GM12878 (cell line): ENCODE data around the gene WDR72. TPM values are rescaled to one million over a fixed set of nuclear protein-coding genes. Genes with fewer than 3 reads are reported as not detected.

Source experiments
- ATAC-seq: fragments of 200-7000 bp; cut with Tn5 transposase; 3 replicates; pipeline ENCODE4 v1.9.1; 2020; ENCODE audit warnings: mild to moderate bottlenecking, moderate library complexity
- BruUV-seq: library from RNA; stranded (reverse); fragments of 400-500 nt; replicated peaks from 2 replicates; lab custom pipeline; 2021; lab: Mats Ljungman, UMichigan
- CTCF ChIA-PET: fragments of 300-600 bp; sonication (Branson Sonifier 250); formaldehyde crosslinking; extraction: SDS; loops from one replicate; lab custom pipeline; 2021; ENCODE audit warnings: inconsistent platforms; lab: Yijun Ruan, JAX
- POLR2A ChIA-PET: fragments of 350-600 bp; formaldehyde crosslinking; extraction: SDS; loops from one replicate; lab custom pipeline; 2021; ENCODE audit warnings: inconsistent platforms; lab: Charles Lee
- RAD21 ChIA-PET: fragments of 300-600 bp; sonication (Branson Sonifier 250); formaldehyde crosslinking; loops from one replicate; lab custom pipeline; 2023; ENCODE audit warnings: antibody characterized with exemption; ENCODE audit not compliant: unreplicated experiment; lab: Charles Lee
- SMC1A ChIA-PET: fragments of 300-600 bp; sonication (Branson Sonifier 250); formaldehyde crosslinking; loops from one replicate; lab custom pipeline; 2023; ENCODE audit not compliant: unreplicated experiment, uncharacterized antibody; lab: Charles Lee
- DNase-seq: peaks from one replicate; pipeline ENCODE4 v3.0.0-alpha.2; 2011; ENCODE audit warnings: low read depth, low spot score
- FAIRE-seq: peaks from 3 replicates; lab custom pipeline; 2011; peaks lifted over from hg19 to GRCh38; lab: Jason Lieb, UNC
- H2AFZ ChIP-seq: 2 replicates; pipeline ENCODE4 v1.6.0; 2011; ENCODE audit warnings: low read depth, low read length, control low read depth; ENCODE audit not compliant: control insufficient read depth
- H3K27ac ChIP-seq: 2 replicates; pipeline ENCODE4 v1.5.1; 2011; ENCODE audit warnings: control low read depth; ENCODE audit not compliant: control insufficient read depth, insufficient read depth
- H3K27me3 ChIP-seq, 2 experiments: replicated peaks in 1 of 2; 2 replicates each; pipeline versions ENCODE4 v1.6.0 to v1.6.1; 2011; ENCODE audit warnings: low read length in 1 of 2; ENCODE audit not compliant: control insufficient read depth in 2 of 2, insufficient read depth in 2 of 2
- H3K36me3 ChIP-seq, 2 experiments: 2 replicates each; pipeline ENCODE4 v1.5.1; 2011; ENCODE audit warnings: low read length in 1 of 2; ENCODE audit not compliant: control insufficient read depth in 2 of 2, insufficient read depth in 2 of 2
- H3K4me1 ChIP-seq: 2 replicates; pipeline ENCODE4 v1.6.1; 2011; ENCODE audit warnings: mild to moderate bottlenecking, low read length, moderate library complexity, mixed read lengths; ENCODE audit not compliant: control insufficient read depth, insufficient read depth
- H3K4me2 ChIP-seq: 2 replicates; pipeline ENCODE4 v1.6.0; 2011; ENCODE audit warnings: control low read depth; ENCODE audit not compliant: control insufficient read depth, insufficient read depth
- H3K4me3 ChIP-seq: fragments of 200-600 bp; sonication (generic); 2 replicates; pipeline ENCODE4 v1.5.1; 2016
- H3K79me2 ChIP-seq: 2 replicates; pipeline ENCODE4 v1.6.0; 2011; ENCODE audit warnings: low read length; ENCODE audit not compliant: control insufficient read depth, insufficient read depth
- H3K9ac ChIP-seq: 2 replicates; pipeline ENCODE4 v1.8.0; 2011; ENCODE audit warnings: low read length, control low read depth, mixed read lengths; ENCODE audit not compliant: control insufficient read depth, insufficient read depth
- H3K9me3 ChIP-seq: replicated peaks from 3 replicates; pipeline ENCODE4 v1.5.1; 2011; ENCODE audit warnings: mild to moderate bottlenecking, low read length; ENCODE audit not compliant: control insufficient read depth, insufficient read depth
- H4K20me1 ChIP-seq: 2 replicates; pipeline ENCODE4 v1.6.0; 2011; ENCODE audit not compliant: control insufficient read depth, insufficient read depth
- CREM ChIP-seq: IDR thresholded peaks from 2 replicates; pipeline ENCODE4 v1.6.1; 2014; ENCODE audit warnings: antibody characterized with exemption, low read depth
- FOXK2 ChIP-seq: fragments of 450-650 bp; IDR thresholded peaks from 2 replicates; pipeline ENCODE4 v1.6.1; 2017; ENCODE audit warnings: mild to moderate bottlenecking, moderate library complexity
- IKZF2 ChIP-seq, 2 experiments: fragments of 450-650 bp; IDR thresholded peaks; 2 replicates each; pipeline ENCODE4 v1.6.1; 2017; ENCODE audit warnings: mild to moderate bottlenecking in 2 of 2, moderate library complexity in 2 of 2
- NBN ChIP-seq: fragments of 450-650 bp; IDR thresholded peaks from 2 replicates; pipeline ENCODE4 v1.6.1; 2016
- RBBP5 ChIP-seq: fragments of 200-600 bp; sonication (generic); conservative IDR thresholded peaks from 2 replicates; pipeline ENCODE4 v1.6.1; 2016
- RFX5 ChIP-seq: IDR thresholded peaks from 2 replicates; pipeline ENCODE4 v1.6.1; 2011; ENCODE audit warnings: low read depth, low read length, improper control_type of control experiment
- RUNX3 ChIP-seq: IDR thresholded peaks from 2 replicates; pipeline ENCODE4 v1.6.1; 2012; ENCODE audit warnings: low read length, inconsistent platforms
- SREBF2 ChIP-seq: IDR thresholded peaks from 2 replicates; pipeline ENCODE4 v1.6.1; 2012; ENCODE audit warnings: mild to moderate bottlenecking, low read length
- TCF12 ChIP-seq: IDR thresholded peaks from 2 replicates; pipeline ENCODE4 v1.6.1; 2011; ENCODE audit warnings: low read depth, mild to moderate bottlenecking, low read length
- TCF3 ChIP-seq: IDR thresholded peaks from 2 replicates; pipeline ENCODE4 v1.6.1; 2012; ENCODE audit warnings: low read depth, mild to moderate bottlenecking, low read length, borderline replicate concordance; ENCODE audit not compliant: insufficient read depth
- WRNIP1 ChIP-seq: IDR thresholded peaks from 2 replicates; pipeline ENCODE4 v1.6.1; 2011; ENCODE audit warnings: low read depth, low read length, improper control_type of control experiment, borderline replicate concordance
- YBX1 ChIP-seq: fragments of 450-650 bp; IDR thresholded peaks from 2 replicates; pipeline ENCODE4 v1.6.1; 2016; ENCODE audit warnings: antibody characterized with exemption
- YY1 ChIP-seq: IDR thresholded peaks from 2 replicates; pipeline ENCODE4 v1.6.1; 2011; ENCODE audit warnings: low read depth, mild to moderate bottlenecking, low read length
- ZNF207 ChIP-seq: fragments of 450-650 bp; IDR thresholded peaks from 2 replicates; pipeline ENCODE4 v1.6.1; 2014; ENCODE audit warnings: antibody characterized with exemption, mild to moderate bottlenecking, borderline replicate concordance
- ZNF384 ChIP-seq: IDR thresholded peaks from 2 replicates; pipeline ENCODE4 v1.6.1; 2012; ENCODE audit warnings: low read depth, mild to moderate bottlenecking, low read length, improper control_type of control experiment, borderline replicate concordance
- WGBS: methylation state at CpG from one replicate; pipeline ENCODE4 v1.1.6; 2016; ENCODE audit warnings: low lambda C conversion rate; ENCODE audit not compliant: insufficient replicate concordance, insufficient coverage; ENCODE audit errors: missing lambda C conversion rate; 5-methylcytosine and 5-hydroxymethylcytosine counted together
- in situ Hi-C: fragments of 300-500 bp; cut with MboI; formaldehyde crosslinking; loops from 9 replicates; pipeline ENCODE4 v1.14.3; 2018; ENCODE audit warnings: mixed read lengths
- intact Hi-C: fragments of 100-400 bp; cut with micrococcal nuclease; formaldehyde crosslinking; loops from one replicate; pipeline ENCODE4 v1.14.2; 2022; ENCODE audit not compliant: unreplicated experiment
- polyA plus RNA-seq, 11 experiments: library from polyadenylated mRNA; depleted of rRNA in 4 of 11; unstranded in 6 of 11; stranded (reverse) in 5 of 11; fragments of >200 nt; fragmentation: Nextera tagmentation in 4 of 11; fragmentation: Illumina TruSeq in 1 of 11; extraction: Ambion mirVana in 4 of 11; extraction: Trizol in 1 of 11; gene quantifications; 1 replicate in 1 of 11; 2 replicates in 10 of 11; pipeline versions ENCODE4 v1.2.1 to v1.2.3, GENCODE V29; 2011 to 2016; ENCODE audit warnings: inconsistent platforms in 2 of 11, missing spikeins in 2 of 11, low read depth in 1 of 11
- total RNA-seq, 4 experiments: library from RNA; depleted of rRNA in 3 of 4; stranded (reverse); fragments of >200 nt in 3 of 4; fragmentation: Illumina TruSeq in 1 of 4; extraction: Trizol in 1 of 4; gene quantifications; 2 replicates each; pipeline versions ENCODE4 v1.2.1 to v1.2.3, GENCODE V29; 2013 to 2021
- TF ChIP-seq, protein P1 (sequence below): fragments of 450-650 bp; IDR thresholded peaks from 2 replicates; pipeline ENCODE4 v1.6.1; 2014; ENCODE audit warnings: mild to moderate bottlenecking

WDR72 gene
- total and polyA plus RNA-seq, 10 of the 15 experiments (the other 5 are each of a cell fraction or from before 2014, with no cell fraction given): 0.03 TPM; not detected in 9

GRCh38 chr15:53472883-53473282 lies 286.6 kb downstream of the WDR72 start:
- POLR2A ChIA-PET: no interaction called here
- 17% methylated on average over 5 of the region's 5 CpGs for WGBS
- Histone ChIP-seq H3K27ac (no peak overlapping the region), H3K79me2 (no peaks in the 10 kb centered on the region), H3K4me2 (no peak overlapping the region)
- CTCF ChIA-PET: no interaction called here
- RAD21 ChIA-PET: no interaction called here
- ATAC-seq (no peak), FAIRE-seq (no peak)
- in situ Hi-C loops: no loop called here
- BruUV-seq: no TSS peak
- TF ChIP-seq ZNF207 (no peak), YY1 (no peak), CREM (no peak), YBX1 (no peak), TCF3 (no peak), NBN (no peak), SREBF2 (no peak), RFX5 (no peak), ZNF384 (no peak), IKZF2 (IDR thresholded peaks at IDR 0.05) (no peak), RBBP5 (no peak), FOXK2 (no peak), RUNX3 (no peak), WRNIP1 (no peak), TCF12 (no peak)
- TF ChIP-seq, protein P1, sequence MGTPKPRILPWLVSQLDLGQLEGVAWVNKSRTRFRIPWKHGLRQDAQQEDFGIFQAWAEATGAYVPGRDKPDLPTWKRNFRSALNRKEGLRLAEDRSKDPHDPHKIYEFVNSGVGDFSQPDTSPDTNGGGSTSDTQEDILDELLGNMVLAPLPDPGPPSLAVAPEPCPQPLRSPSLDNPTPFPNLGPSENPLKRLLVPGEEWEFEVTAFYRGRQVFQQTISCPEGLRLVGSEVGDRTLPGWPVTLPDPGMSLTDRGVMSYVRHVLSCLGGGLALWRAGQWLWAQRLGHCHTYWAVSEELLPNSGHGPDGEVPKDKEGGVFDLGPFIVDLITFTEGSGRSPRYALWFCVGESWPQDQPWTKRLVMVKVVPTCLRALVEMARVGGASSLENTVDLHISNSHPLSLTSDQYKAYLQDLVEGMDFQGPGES: no peak
- TF ChIP-seq, all 136 proteins: peak for 0
- SMC1A ChIA-PET: no interaction called here
- Histone ChIP-seq H3K9me3 (no peaks in the 10 kb centered on the region), H3K27me3 (no peaks in the 10 kb centered on the region), H3K9ac (no peak overlapping the region), H3K4me1 (no peaks in the 10 kb centered on the region), H3K36me3 (no peaks in the 10 kb centered on the region), H4K20me1 (no peaks in the 10 kb centered on the region), H3K4me3 (no peak overlapping the region), H2AFZ (no peak overlapping the region)
- DNase-seq: no peak
- intact Hi-C loops: no loop called here
